GM18519 (cell line): ENCODE measurements around the gene STK24.
"Not testable (repeated sequence)": the region's sequence is repeated elsewhere in the genome, so short reads cannot be mapped to it uniquely, and the experiment has no call there.

ENCODE experiments used
- ATAC-seq: cut with Tn5 transposase; IDR thresholded peaks from one replicate; pipeline ENCODE4 v1.9.1; 2021; ENCODE audit warnings: mild to moderate bottlenecking, moderate library complexity; ENCODE audit not compliant: unreplicated experiment, low FRiP score

Gene STK24

DNA sequence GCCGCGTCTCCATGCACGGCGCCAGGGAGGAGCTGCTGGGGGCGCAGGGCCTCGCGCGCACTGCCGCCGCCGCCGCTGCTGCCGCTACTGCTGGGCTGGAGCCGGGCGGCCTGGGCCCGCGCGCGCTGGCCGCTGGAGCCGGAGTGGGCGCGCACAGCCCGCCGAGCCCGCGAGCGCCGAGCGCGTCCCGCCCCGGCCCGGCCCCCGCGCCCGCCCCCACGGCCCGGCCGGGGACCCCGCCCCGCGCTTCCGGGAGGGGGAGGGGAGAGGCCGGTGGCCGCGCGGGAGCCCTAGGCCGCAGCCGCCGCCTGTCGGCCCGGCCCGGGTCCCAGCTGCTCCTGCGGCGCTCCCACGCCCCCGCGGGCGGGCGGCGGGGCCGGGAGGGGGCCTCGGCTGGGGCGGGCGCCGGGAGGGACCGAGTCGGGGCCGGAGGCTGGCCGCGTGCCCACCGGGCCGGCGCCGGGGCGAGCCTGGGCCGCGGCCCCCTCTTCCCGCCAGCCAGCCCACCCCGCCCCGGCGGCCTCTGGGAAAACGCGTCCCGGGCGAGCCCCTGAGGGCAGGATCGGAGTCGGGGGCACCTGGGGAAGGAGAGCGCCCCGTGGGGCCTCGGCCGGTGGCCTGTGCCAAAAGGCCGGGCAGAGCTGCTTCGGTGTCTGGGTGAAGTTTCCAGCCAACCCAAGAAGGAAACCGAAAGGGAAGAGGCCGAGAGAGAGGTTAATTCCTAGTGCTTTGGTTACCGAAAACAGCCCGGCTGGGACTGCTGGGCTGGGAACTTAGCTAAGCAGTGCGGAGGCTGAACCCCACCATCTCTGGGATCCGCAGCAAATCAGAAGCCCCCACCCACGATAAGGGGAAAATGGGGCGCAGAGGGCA, at the start of gene STK24:
Gene STK24, minus strand, starts transcription at position 145 of the 873 bp plus-strand sequence. CDS start 321 bp downstream, outside the sequence.
- peak; percentile 40 for ATAC-seq

DNA sequence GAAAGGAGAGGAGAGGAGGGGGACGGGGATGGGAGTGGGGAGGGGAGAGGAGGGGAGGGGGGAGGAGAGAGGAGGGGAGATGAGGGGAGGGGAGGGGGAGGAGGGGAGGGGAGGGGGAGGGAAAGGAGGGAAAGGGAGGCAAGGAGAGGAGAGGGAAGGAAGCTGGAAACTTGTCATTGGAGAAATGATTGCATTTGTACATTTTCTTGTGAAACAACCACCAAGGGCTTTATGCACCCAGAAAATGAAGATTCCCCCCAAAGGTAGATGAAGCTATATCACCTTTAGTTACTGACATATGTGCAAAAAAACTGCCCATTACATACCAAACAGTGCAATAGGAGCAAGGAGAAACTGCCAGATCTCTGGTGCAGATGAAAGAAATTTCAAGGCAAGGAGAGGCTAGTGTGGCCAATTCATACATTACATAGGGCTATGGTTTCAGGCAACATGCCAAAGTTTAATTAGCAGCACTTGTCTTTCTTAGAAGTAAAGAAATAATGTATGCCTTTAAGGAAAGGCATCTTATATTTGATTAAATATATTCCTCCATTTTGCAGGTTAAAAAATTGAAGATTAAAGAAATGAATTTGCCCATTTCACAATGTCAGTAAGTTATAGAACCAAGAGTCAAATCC, 49.5 kb upstream of the STK24 start:
- no peak for ATAC-seq

DNA sequence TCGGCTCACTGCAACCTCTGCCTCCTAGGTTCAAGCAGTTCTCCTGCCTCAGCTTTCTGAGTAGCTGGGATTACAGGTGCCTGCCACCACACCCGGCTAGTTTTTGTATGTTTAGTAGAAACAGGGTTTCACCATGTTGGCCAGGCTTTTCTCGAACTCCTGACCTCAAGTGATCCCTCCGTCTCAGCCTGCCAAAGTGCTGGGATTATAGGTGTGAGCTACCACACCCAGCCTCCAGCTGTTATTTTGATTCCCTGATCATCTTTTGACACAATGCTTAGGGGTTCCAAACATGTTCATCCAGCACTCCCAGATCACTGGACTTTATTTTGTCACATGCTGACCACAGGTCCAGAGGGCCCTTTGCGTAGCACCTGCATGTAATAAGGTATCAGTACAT, 47.7 kb upstream of the STK24 start:
- not testable (repeated sequence) for ATAC-seq

GRCh38 chr13:98622931-98623331, 46.0 kb upstream of the STK24 start:
- no peak for ATAC-seq

DNA sequence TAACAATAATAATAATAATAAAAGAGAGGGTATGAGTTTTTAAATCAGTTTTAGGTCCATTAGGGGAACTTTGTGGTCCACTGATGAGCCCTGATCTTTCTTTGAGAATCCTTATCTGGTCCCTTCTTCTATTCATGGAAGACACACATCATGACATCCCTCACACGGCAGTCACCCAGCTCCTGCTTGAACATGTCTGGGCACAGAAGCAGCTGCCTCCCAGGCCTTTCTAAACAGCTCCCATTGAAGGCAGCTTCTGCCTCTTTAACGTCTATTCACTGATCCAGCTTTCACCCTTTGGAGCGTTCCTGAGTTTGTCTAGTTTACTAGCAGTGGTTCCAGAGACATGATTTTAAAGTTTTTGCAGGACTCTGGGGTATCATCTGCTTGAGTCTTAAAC, 42.6 kb upstream of the STK24 start:
- ATAC-seq = no peak

DNA sequence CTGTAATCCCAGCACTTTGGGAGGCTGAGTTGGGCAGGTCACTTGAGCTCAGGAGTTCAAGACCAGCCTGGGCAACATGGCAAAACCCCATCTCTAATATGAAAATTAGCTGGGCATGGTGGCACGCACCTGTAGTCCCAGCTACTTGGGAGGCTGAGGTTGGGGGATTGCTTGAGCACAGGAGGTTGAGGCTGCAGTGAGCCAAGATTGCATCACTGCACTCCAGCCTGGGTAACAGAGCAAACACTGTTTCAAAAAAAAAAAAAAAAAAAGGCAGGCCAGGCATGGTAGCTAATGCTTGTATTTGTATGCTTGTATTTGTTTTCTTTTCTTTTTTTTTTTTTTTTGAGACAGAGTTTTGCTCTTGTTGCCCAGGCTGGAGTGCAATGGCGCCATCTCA, 38.7 kb upstream of the STK24 start:
- ATAC-seq = not testable (repeated sequence)

DNA sequence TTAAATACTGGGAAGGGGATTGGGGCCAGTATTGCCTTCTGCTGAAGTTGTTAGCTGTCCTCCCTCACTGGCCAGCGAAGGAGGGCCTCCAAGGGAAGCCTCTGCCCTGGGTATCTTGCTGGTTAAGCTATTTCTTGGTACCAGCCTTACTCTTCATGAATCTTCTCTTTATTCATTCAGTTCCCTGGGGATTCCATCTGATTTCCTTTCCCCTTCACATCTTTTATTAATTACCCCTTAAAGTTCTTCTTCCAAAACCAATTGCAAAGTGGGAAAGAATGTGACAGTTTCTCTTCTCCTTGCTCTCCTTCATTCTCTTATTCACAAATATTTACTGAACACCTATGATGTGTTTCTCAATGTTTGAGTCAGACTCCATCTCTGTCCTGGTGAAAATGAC, 36.7 kb upstream of the STK24 start:
- ATAC-seq = no peak

DNA sequence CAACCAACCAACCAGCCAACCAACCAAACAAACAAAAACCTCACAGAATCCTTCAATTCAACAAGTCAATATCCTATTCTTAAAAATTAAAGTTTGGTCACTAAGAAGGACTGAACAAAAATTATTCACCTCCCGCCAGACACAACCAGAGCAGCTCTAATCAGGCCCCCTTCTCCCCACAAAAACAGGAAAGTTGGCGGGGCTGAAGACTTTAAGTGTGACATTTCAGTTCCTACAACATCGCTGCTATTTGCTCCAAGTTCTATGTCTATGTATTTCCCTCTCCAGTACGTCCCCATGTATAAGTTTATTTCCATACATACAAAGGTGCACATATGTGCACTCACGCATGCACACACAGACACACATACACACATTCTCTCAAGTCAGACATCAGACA, 32.8 kb upstream of the STK24 start:
- no peak for ATAC-seq

- ATAC-seq = no peak
These were observed 29.4 kb upstream of the STK24 start for GRCh38 chr13:98606296-98606695.

DNA sequence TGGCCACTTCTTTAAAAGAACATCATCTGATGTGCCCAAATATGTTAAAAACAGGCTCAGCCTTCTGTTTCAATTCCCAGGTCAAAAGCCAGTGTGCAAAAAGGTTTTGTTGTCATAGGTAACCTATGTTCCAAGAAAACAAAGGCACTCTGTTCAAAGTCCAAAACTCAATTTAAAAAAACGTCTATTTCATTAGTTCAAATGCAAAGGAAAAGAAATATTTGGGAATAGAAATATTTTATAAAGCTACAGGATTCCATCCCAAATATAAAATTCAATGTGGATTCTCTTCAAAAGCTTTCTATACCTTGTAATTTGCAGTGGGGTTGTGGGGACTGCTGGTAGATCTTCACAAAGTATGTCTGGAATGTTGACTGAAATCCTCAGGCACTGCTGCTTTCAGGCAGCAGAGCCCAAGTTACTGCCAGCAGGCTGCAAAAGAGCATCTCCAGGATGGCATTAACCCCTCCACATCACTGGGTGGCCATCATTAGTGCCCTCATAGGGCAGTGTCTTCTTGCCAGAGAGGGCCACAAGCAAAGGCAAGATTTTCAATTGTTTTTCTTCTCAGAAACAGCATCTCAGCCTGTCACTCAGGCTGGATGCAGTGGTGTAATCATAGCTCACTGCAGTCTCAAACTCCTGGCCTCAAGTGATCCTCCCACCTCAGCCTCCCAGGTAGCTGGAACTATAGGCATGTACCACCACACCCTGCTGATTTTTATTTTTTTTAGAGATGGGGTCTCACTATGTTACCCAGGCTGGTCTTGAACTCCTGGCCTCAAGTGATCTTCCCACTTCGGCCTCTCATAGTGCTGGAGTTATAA, 22.8 kb upstream of the STK24 start:
- no peak for ATAC-seq

GRCh38 chr13:98598043-98598442, 21.1 kb upstream of the STK24 start:
- no peak for ATAC-seq

- ATAC-seq = no peak
These were observed 18.2 kb upstream of the STK24 start for GRCh38 chr13:98595134-98595533.

DNA sequence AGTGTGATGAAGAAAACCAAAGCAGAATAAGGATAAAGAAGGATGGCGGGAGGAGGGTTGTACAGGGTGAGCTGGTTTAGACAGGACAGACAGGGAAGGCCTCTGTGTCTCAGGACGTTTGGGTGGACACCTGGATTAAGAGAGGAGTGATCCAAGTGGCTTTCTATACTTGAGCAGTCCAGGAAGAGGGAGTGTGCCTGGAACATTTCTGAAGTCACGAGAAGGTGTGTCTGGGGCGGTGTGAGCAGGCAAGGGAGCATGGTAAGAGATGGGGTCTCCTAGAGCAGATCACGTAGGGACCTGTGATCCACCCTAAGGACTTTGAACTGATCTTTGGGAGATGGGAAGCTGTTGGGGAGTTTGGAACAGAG, 15.4 kb upstream of the STK24 start:
- ATAC-seq = no peak

- no peak for ATAC-seq
These were observed 14.9 kb upstream of the STK24 start for GRCh38 chr13:98591721-98592361.

- not testable (repeated sequence) for ATAC-seq
These were observed 13.6 kb upstream of the STK24 start for GRCh38 chr13:98590471-98590870.

DNA sequence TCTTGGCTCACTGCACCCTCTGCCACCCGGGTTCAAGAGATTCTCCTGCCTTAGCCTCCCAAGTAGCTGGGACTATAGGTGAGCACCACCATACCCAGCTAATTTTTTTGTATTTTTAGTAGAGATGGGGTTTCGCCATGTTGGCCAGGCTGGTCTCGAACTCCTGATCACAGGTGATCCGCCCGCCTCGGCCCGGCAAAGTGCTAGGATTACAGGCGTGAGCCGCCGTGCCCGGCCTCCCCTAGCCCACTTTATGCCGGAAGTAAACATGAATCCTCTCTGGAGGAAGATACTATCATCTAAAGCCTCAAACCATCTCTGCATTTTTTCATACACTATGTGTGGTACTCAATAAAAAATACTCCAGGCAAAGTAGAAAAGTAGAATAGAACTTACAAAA, 12.6 kb upstream of the STK24 start:
- not testable (repeated sequence) for ATAC-seq

- no peak for ATAC-seq
These were observed 9.8 kb upstream of the STK24 start for GRCh38 chr13:98586400-98587345.

DNA sequence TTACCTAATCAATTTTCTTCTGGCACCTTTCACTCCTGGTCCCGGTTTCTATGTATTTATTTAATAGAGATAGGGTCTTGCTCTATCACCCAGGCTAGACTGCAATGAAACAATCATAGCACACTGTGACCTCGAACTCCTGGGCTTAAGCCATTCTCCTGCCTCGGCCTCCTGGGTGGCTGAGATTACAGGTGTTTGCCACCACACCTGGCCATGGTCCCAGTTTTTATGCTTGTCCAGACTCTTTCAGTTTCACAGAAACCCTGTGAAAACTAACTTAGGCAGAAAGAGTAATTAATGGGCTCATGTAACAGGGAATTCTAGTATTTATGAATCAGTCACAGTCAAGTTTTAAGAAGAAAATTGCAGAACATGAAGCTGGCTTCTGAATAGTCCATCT, 9.0 kb upstream of the STK24 start:
- ATAC-seq = no peak

DNA sequence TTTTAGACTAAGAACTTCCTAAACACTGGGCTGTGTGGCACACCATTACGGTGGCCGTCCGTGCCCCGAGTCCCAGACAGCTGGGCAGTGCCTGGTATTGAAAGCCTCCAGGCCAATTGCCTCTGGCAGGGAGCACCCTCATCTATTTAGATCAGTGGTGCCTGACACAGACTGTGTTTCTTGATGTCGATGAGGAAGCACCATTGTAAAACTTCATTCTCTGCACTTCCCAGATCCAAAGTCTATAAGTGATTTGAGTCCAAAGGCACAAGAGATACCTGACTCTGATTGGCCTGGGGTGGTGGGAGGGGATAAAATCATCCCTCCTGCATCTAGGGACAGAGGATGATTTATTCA, 8.5 kb upstream of the STK24 start:
- ATAC-seq = no peak
